ENCODE results near the gene PCNX2. TPM values are rescaled to one million over a fixed set of nuclear protein-coding genes. Genes with fewer than 3 reads are reported as not detected.
A peak's percentile ranks its signal among the peaks of the same experiment; 100 is the strongest.

The PCNX2 gene
- total and polyA plus RNA-seq, 2 experiments from 2014 or later: 3.9 to 11.0 TPM

- Histone ChIP-seq H3K36me3 (replicated peaks; ENCODE audit: insufficient read depth, low read depth) (no peaks in the 10 kb centered on the region), H4K20me1 (ENCODE audit: insufficient read depth, poor library complexity, severe bottlenecking) (no peaks in the 10 kb centered on the region), H3K4me3 (no peak overlapping the region), H3K79me2 (no peaks in the 10 kb centered on the region), H3K4me1 (ENCODE audit: insufficient read depth) (peaks cover 38% of the 10 kb centered on the region), H3K4me2 (peak overlapping the region; percentile 56), H3K27me3 (no peaks in the 10 kb centered on the region), H2AFZ (no peak overlapping the region), H3K9me3 (ENCODE audit: low read depth) (no peaks in the 10 kb centered on the region), H3K27ac (peak overlapping the region; percentile 68), H3K9me2 (replicated peaks; ENCODE audit: insufficient read depth) (no peaks in the 10 kb centered on the region)
- TF ChIP-seq EZH2 (IDR thresholded peaks at IDR 0.05; ENCODE audit: borderline replicate concordance) (no peak), EZH2phosphoT487 (IDR thresholded peaks at IDR 0.05; ENCODE audit: low read depth, severe bottlenecking, unreplicated experiment) (peak; percentile 62)
- DNase-seq (ENCODE audit: low spot score): no peak
- 12% methylated on average over 2 of the region's 2 CpGs for WGBS (ENCODE audit: low lambda C conversion rate, missing lambda C conversion rate)
Observed at GRCh38 chr1:233241759-233242158, 53.8 kb downstream of the PCNX2 start.

GRCh38 chr1:233240829-233241682 is 54.5 kb downstream of the PCNX2 start:
- Histone ChIP-seq H3K27ac (peak overlapping the region; percentile 68), H2AFZ (peak overlapping the region; percentile 18), H3K4me3 (no peak overlapping the region)

GRCh38 chr1:233240371-233240770 is 55.2 kb downstream of the PCNX2 start:
- Histone ChIP-seq H3K4me3 (no peak overlapping the region), H2AFZ (peak overlapping the region; percentile 18), H3K27ac (peak overlapping the region; percentile 46), H3K27me3 (no peaks in the 10 kb centered on the region), H3K36me3 (replicated peaks; ENCODE audit: insufficient read depth, low read depth) (no peaks in the 10 kb centered on the region), H3K9me2 (replicated peaks; ENCODE audit: insufficient read depth) (no peaks in the 10 kb centered on the region), H3K9me3 (ENCODE audit: low read depth) (no peaks in the 10 kb centered on the region), H3K4me1 (ENCODE audit: insufficient read depth) (peaks cover 38% of the 10 kb centered on the region), H3K79me2 (no peaks in the 10 kb centered on the region), H4K20me1 (ENCODE audit: insufficient read depth, poor library complexity, severe bottlenecking) (no peaks in the 10 kb centered on the region), H3K4me2 (peak overlapping the region; percentile 56)
- no peak for DNase-seq (ENCODE audit: low spot score)
- no peak for TF ChIP-seq CTCF (IDR thresholded peaks at IDR 0.05; ENCODE audit: poor library complexity)
- TF ChIP-seq EZH2 (IDR thresholded peaks at IDR 0.05; ENCODE audit: borderline replicate concordance): no peak
- TF ChIP-seq EZH2phosphoT487 (IDR thresholded peaks at IDR 0.05; ENCODE audit: low read depth, severe bottlenecking, unreplicated experiment): no peak
- WGBS (ENCODE audit: low lambda C conversion rate, missing lambda C conversion rate): 60% methylated on average over 5 of the region's 5 CpGs

More at GRCh38 chr1:233240829-233241682, 54.5 kb downstream of the PCNX2 start:
- peak; percentile 85 for DNase-seq (ENCODE audit: low spot score)
- 25% methylated on average over 8 of the region's 8 CpGs for WGBS (ENCODE audit: low lambda C conversion rate, missing lambda C conversion rate)
- TF ChIP-seq CTCF (IDR thresholded peaks at IDR 0.05; ENCODE audit: poor library complexity) (peak; percentile 88), EZH2phosphoT487 (IDR thresholded peaks at IDR 0.05; ENCODE audit: low read depth, severe bottlenecking, unreplicated experiment) (no peak), EZH2 (IDR thresholded peaks at IDR 0.05; ENCODE audit: borderline replicate concordance) (no peak)
- Histone ChIP-seq H3K9me2 (replicated peaks; ENCODE audit: insufficient read depth) (no peaks in the 10 kb centered on the region), H4K20me1 (ENCODE audit: insufficient read depth, poor library complexity, severe bottlenecking) (no peaks in the 10 kb centered on the region), H3K27me3 (no peaks in the 10 kb centered on the region), H3K4me2 (peak overlapping the region; percentile 56), H3K9me3 (ENCODE audit: low read depth) (no peaks in the 10 kb centered on the region), H3K36me3 (replicated peaks; ENCODE audit: insufficient read depth, low read depth) (no peaks in the 10 kb centered on the region), H3K4me1 (ENCODE audit: insufficient read depth) (peaks cover 38% of the 10 kb centered on the region), H3K79me2 (no peaks in the 10 kb centered on the region)

- WGBS (ENCODE audit: low lambda C conversion rate, missing lambda C conversion rate): 45% methylated on average over 9 of the region's 9 CpGs
- TF ChIP-seq EZH2phosphoT487 (IDR thresholded peaks at IDR 0.05; ENCODE audit: low read depth, severe bottlenecking, unreplicated experiment) (no peak), CTCF (IDR thresholded peaks at IDR 0.05; ENCODE audit: poor library complexity) (peak; percentile 59)
Observed at GRCh38 chr1:233238884-233239431, 56.6 kb downstream of the PCNX2 start.

More at GRCh38 chr1:233238884-233239431, 56.6 kb downstream of the PCNX2 start:
- no peaks in the 10 kb centered on the region for H3K9me2 ChIP-seq (replicated peaks; ENCODE audit: insufficient read depth)
- DNase-seq (ENCODE audit: low spot score): peak; percentile 54
- H2AFZ ChIP-seq: no peak overlapping the region
- no peaks in the 10 kb centered on the region for H4K20me1 ChIP-seq (ENCODE audit: insufficient read depth, poor library complexity, severe bottlenecking)
- peaks cover 38% of the 10 kb centered on the region for H3K4me1 ChIP-seq (ENCODE audit: insufficient read depth)
- no peak overlapping the region for H3K4me3 ChIP-seq
- H3K36me3 ChIP-seq (replicated peaks; ENCODE audit: insufficient read depth, low read depth): no peaks in the 10 kb centered on the region
- no peaks in the 10 kb centered on the region for H3K9me3 ChIP-seq (ENCODE audit: low read depth)
- no peak overlapping the region for H3K27ac ChIP-seq
- no peak overlapping the region for H3K4me2 ChIP-seq
- no peaks in the 10 kb centered on the region for H3K79me2 ChIP-seq
- no peaks in the 10 kb centered on the region for H3K27me3 ChIP-seq

Data from hepatocyte (in vitro differentiated cells).